ENCODE results near the gene LRRC53. TPM values are rescaled to one million over a fixed set of nuclear protein-coding genes. Genes with fewer than 3 reads are reported as not detected.

Gene LRRC53
- polyA plus RNA-seq, 3 donors = not detected

GRCh38 chr1:74463333-74463988, 49.0 kb downstream of the LRRC53 start:
- no peak for DNase-seq (ENCODE audit: extremely low read depth in 1 of 11, low read depth in 9 of 11, low spot score in 4 of 11)

DNA sequence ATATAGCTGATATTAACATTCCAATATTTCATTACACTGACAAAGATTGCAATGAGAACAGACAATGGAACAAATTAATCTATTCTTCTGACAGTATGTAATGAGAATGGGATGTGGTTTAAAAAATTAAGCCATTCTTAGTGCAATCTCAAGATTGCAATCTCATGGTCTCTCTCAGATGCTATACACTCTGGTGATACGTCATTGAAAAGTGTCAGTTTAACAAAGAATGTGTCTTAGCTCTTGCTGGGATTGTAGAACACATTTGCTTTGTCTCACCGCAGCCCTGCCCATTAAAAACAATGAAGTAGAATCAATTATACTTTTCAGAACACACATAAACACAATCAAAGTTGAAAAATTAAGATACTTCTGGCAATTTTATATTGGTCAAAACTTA, 55.2 kb downstream of the LRRC53 start:
- DNase-seq (ENCODE audit: extremely low read depth in 1 of 11, low read depth in 9 of 11, low spot score in 4 of 11) = no peak

DNA sequence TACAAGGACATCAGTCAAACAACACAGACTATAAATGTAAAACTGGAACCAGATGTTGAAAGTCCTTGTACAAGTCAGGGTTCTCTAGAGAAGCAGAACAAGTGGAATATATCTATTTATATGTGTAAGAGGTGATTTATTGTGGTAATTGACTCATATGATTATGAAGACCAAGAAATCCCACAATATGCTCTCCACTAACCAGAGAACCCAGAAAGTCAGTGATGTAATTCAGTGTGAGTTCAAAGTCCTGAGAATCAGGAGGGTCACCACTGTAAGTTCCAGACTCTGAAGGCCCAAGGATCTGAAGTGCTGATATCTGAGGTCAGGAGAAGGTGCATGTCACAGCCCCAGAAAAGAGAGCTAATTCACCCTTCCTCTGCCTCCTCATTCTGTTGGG, 57.0 kb downstream of the LRRC53 start:
- DNase-seq (ENCODE audit: extremely low read depth in 1 of 11, low read depth in 9 of 11, low spot score in 4 of 11) = no peak

DNA sequence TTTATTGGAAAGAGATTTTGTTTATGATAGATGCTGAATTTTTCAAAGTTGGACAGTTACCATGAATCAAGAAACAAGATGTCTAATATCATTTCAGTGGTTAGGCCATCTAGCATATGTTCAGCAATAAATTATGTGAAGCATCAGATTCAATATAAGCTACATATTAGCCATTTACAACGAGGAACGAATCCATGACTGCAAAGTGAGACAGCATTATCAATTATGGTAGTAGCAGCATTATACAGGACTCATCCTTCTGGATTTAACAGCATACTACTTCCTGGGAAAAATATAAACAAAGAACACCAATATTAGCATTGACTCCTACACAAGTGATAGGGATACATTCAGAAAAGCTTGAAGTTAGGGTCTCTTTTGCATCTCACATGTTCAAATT, 59.1 kb downstream of the LRRC53 start:
- DNase-seq (ENCODE audit: extremely low read depth in 1 of 11, low read depth in 9 of 11, low spot score in 4 of 11) = no peak

DNA sequence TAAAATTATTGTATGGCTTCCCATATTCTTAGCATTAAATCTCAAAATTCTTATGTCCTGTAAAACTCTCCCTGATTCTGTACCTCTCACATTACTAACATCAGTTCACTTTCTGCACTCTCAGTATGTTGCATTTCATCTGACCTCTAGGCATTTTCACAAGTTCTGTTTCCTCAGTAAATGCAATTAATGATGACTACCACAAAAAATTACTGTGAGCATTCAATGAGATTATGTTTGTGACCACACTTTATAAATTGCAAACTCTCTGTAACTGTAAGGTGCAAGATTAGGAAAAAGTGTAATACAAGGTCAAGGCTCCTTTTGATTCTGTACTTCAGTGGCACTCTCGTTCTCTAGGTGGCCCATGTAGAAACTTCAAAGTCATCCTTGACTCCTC, 60.4 kb downstream of the LRRC53 start:
- no peak for DNase-seq (ENCODE audit: extremely low read depth in 1 of 11, low read depth in 9 of 11, low spot score in 4 of 11)

GRCh38 chr1:74437035-74437434, 75.4 kb downstream of the LRRC53 start:
- no peak for DNase-seq (ENCODE audit: extremely low read depth in 1 of 11, low read depth in 9 of 11, low spot score in 4 of 11)

- no peak for DNase-seq (ENCODE audit: extremely low read depth in 1 of 11, low read depth in 9 of 11, low spot score in 4 of 11)
Measured at GRCh38 chr1:74436078-74436477, 76.3 kb downstream of the LRRC53 start.

DNA sequence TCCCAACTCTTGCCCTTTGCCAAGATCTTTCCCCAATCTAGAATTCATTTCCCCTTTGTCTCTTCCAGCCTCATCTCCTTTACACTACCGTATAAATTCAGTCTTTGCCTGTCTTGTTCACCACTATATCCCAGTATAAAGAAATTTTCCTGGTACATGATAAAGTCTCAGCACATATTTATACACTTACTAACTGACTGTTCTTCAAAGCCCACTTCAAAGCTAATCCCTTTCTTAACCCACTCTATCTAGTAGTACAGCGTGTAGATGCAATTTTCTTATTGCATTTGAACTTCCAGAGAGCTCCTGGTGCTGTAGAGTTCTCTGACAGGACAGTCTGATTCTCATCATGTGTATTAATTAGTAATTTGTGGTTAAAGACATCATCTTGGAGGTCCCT, 78.1 kb downstream of the LRRC53 start:
- no peak for DNase-seq (ENCODE audit: extremely low read depth in 1 of 11, low read depth in 9 of 11, low spot score in 4 of 11)

DNA sequence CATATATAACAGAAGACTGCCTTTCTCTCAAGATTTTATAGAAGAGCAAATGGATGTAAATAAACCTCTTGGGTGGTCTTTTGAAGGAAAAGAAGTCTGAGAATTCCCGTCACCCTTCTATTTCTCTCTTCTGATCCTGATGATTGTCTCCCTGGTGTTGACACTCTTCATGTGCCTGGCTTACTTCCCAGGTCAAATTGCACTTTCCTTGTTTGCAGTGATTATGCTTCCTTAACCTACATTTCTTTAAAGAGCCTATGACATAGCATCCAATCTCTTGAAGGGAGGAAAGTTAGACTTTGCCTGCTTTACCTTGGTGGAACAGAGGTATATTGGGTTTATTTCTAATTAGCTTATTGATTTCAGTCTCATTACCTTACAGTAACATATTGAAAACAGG, 80.1 kb downstream of the LRRC53 start:
- DNase-seq (ENCODE audit: extremely low read depth in 1 of 11, low read depth in 9 of 11, low spot score in 4 of 11) = no peak

DNA sequence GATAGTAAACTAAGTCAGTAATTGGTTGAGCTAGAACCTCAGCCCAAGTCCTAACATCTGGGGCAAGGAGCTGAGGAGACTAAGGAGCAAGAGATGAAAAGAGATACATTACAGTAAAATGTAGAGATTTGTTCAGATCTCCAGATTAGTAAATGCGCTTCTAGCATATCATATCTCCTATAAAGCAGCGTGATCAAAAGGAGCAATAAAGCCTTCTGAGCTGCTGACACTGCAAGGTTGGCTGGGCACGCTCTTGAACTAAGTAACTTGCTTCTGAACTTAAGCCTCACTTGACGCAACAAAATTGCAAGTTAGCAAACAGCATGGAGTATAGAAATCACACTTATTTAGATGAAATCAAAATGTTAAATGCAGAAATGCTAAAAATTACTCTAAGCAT, 80.9 kb downstream of the LRRC53 start:
- no peak for DNase-seq (ENCODE audit: extremely low read depth in 1 of 11, low read depth in 9 of 11, low spot score in 4 of 11)

GRCh38 chr1:74430342-74430934, 82.0 kb downstream of the LRRC53 start:
- no peak for DNase-seq (ENCODE audit: extremely low read depth in 1 of 11, low read depth in 9 of 11, low spot score in 4 of 11)

- no peak for DNase-seq (ENCODE audit: extremely low read depth in 1 of 11, low read depth in 9 of 11, low spot score in 4 of 11)
Measured at GRCh38 chr1:74429580-74429979, 82.8 kb downstream of the LRRC53 start.

DNA sequence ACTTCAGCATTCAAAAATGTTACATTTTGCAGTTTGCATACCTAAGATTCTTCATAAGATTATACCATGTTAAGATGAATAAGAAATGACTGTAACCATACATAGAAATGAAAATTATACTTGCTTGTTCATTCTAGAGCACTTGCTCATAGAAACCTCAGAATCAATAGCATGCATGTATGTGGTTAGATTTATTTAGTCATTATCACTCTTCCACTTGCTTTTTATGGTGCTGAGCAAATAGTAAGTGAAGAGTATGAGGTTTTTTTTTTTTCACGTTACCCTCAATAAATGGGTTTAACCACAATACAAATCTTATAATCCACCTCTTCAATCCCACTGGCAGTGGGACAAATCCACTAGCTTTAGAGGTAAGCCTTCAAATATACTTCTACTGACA, 84.7 kb downstream of the LRRC53 start:
- DNase-seq (ENCODE audit: extremely low read depth in 1 of 11, low read depth in 9 of 11, low spot score in 4 of 11) = no peak

DNA sequence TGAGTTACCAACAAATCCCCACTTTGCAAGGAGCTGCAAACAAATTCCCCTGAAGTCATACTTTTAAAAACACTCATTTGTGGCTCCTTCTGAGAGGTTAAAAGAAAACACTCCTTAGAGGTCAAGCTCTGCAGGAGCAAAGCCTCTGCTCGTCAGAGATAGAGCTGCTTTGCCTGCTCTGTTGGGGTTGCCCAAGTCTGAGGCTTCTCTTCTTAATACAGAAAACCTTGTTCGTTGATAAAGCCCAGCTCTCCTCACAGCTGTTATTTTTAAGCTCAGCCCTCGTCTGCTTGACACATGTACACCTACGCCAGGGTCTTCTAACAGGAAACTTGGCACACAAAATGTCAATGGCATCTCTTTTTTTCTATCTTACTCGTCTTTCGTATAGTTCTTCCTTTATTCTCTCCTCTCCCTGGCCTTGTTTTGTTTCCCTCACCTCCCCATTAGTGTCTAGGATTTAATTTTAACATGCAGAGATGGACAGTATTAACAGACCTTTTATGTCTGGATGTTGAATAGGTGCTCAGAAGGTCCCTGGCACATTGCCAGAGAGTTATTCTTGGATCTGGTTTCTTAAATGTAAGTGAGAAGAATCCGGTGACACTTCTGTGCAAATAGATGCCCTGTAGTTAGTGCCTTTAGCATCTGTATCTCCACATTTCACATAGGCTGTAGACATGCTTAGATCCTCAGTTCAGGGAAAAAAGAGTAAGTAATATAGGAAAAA, 86.0 kb downstream of the LRRC53 start:
- peak in 2 of 11 donors; percentile 13 to 17 for DNase-seq (ENCODE audit: extremely low read depth in 1 of 11, low read depth in 9 of 11, low spot score in 4 of 11)

DNA sequence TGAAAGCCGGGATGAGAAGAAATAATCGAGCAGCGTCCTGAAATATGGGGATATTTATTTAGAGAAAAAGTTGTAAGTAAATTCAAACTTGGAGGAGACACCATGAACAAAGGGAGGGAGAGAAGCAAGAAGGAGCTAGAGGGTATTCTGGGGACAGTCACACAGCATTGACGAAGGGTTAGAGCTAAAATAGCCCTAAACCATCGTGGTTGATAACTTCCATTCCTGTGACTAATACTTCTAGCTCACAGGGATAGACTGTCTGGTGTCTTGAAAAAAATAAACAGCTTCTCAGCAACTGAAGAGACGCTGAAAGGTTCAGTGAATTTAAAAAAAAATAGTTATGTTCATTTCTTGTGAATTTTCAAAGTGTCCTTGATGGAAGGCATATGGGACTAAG, 86.7 kb downstream of the LRRC53 start:
- no peak for DNase-seq (ENCODE audit: extremely low read depth in 1 of 11, low read depth in 9 of 11, low spot score in 4 of 11)

GRCh38 chr1:74423471-74423870, 88.9 kb downstream of the LRRC53 start:
- no peak for DNase-seq (ENCODE audit: extremely low read depth in 1 of 11, low read depth in 9 of 11, low spot score in 4 of 11)

GRCh38 chr1:74422421-74423292, 89.8 kb downstream of the LRRC53 start:
- peak in 3 of 11 donors; percentile 6 to 23 (median 16) for DNase-seq (ENCODE audit: extremely low read depth in 1 of 11, low read depth in 9 of 11, low spot score in 4 of 11)

DNA sequence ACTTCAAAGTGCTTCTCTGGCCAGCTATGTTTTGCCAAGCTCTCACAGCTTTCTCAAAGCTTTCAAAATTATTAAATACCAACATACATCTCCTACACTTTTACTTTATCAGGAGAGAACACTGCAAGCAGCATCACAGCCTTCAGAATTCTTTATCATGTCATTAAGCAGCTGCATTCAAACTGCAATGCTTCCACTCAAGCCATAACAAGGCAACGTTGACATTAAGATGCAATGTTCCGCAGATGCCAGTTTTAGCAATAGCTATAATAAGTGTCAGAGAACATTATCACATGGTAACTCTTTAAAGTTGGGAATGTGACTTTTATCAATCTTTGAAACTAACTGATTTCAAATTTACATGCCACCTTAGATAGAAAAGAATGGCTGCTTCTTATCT, 91.9 kb downstream of the LRRC53 start:
- DNase-seq (ENCODE audit: extremely low read depth in 1 of 11, low read depth in 9 of 11, low spot score in 4 of 11) = no peak

All from renal cortex interstitium (tissue), 11 donors.